ENCODE measurements around the gene KRT8.

DNA sequence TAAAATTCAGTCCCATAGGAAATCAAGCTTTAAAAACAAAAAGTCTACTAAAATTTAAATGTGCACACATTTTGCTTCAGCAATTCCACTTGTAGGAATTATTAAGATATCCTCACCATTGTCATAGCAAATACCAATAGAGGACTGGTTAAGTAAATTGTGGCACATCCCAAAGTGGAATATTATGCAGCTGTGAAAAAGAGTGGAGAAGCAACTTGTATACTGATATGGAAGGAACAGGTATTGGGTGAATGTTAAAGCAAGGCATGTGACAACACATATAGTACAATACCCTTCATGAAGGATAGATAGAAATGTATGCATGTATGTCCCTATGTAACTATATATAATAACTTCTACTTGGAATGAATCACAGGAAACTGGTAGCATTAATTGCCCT lies 11.9 kb downstream of the KRT8 start:
- TF ChIP-seq EZH2 (IDR thresholded peaks at IDR 0.05; ENCODE audit: borderline replicate concordance, low read length), result no peak
- TF ChIP-seq, protein P1, sequence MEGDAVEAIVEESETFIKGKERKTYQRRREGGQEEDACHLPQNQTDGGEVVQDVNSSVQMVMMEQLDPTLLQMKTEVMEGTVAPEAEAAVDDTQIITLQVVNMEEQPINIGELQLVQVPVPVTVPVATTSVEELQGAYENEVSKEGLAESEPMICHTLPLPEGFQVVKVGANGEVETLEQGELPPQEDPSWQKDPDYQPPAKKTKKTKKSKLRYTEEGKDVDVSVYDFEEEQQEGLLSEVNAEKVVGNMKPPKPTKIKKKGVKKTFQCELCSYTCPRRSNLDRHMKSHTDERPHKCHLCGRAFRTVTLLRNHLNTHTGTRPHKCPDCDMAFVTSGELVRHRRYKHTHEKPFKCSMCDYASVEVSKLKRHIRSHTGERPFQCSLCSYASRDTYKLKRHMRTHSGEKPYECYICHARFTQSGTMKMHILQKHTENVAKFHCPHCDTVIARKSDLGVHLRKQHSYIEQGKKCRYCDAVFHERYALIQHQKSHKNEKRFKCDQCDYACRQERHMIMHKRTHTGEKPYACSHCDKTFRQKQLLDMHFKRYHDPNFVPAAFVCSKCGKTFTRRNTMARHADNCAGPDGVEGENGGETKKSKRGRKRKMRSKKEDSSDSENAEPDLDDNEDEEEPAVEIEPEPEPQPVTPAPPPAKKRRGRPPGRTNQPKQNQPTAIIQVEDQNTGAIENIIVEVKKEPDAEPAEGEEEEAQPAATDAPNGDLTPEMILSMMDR (conservative IDR thresholded peaks at IDR 0.05 in 1 of 2, IDR thresholded peaks at IDR 0.05 in 1 of 2; ENCODE audit: extremely low read depth in 1 of 2, insufficient read depth in 1 of 2, low read depth in 1 of 2, low read length in 2 of 2), result no peak
